Colonic mucosa (tissue), 4 donors: ENCODE data around the gene ETAA1. TPM values are rescaled to one million over a fixed set of nuclear protein-coding genes. Genes with fewer than 3 reads are reported as not detected.

Experiments used
- DNase-seq: peaks from one replicate; pipeline ENCODE4 v3.0.0-alpha.2; 2020
- H3K27ac ChIP-seq: fragments of 200-600 bp; one replicate; pipeline ENCODE4 v1.8.0; 2021
- H3K27me3 ChIP-seq: fragments of 200-600 bp; one replicate; pipeline ENCODE4 v1.8.0; 2021
- H3K36me3 ChIP-seq: fragments of 200-600 bp; one replicate; pipeline ENCODE4 v1.8.0; 2021
- H3K4me1 ChIP-seq: fragments of 200-600 bp; one replicate; pipeline ENCODE4 v1.8.0; 2021; ENCODE audit warnings: mild to moderate bottlenecking
- H3K4me3 ChIP-seq: fragments of 200-600 bp; one replicate; pipeline ENCODE4 v1.8.0; 2021
- H3K9ac ChIP-seq, 2 donors: one replicate each; pipeline ENCODE4 v1.7.0; 2013; ENCODE audit warnings: control low read depth in 2 of 2, low read depth in 2 of 2, low read length in 2 of 2
- H3K9me3 ChIP-seq: fragments of 200-600 bp; one replicate; pipeline ENCODE4 v1.8.0; 2021
- CTCF ChIP-seq: fragments of 200-600 bp; IDR thresholded peaks from one replicate; pipeline ENCODE4 v1.8.0; 2022; ENCODE audit warnings: antibody characterized with exemption, mild to moderate bottlenecking
- intact Hi-C: fragments of 100-400 bp; cut with DNase I; formaldehyde crosslinking; loops from one replicate; pipeline ENCODE4 v1.14.1; 2022
- total RNA-seq, 2 donors: library from RNA; stranded (reverse); fragmentation: NEBNext Ultra II Directional in 1 of 2; extraction: Animal tissue kit (Norgen Biotek cat#: 25700) in 1 of 2; gene quantifications; one replicate each; pipeline ENCODE4 v1.2.1, GENCODE V29; 2021
- donor health status: healthy.
- donor health status: DM: no; HTN: no; CAD: no.
- donor health status: DM: no; HTN: no; CAD: no.

The ETAA1 gene
- total RNA-seq, 2 donors from 2014 or later = 5.9 to 6.8 TPM

GRCh38 chr2:67437114-67437513 is 40.0 kb downstream of the ETAA1 start:
- no peak for DNase-seq
- Histone ChIP-seq H3K4me1 (no peaks in the 10 kb centered on the region), H3K9ac (no peak overlapping the region), H3K9me3 (no peaks in the 10 kb centered on the region), H3K27ac (no peak overlapping the region), H3K36me3 (no peaks in the 10 kb centered on the region), H3K27me3 (no peaks in the 10 kb centered on the region), H3K4me3 (no peak overlapping the region)
- intact Hi-C loops = no loop called here
- TF ChIP-seq CTCF = no peak

GRCh38 chr2:67438337-67438736 is 41.2 kb downstream of the ETAA1 start:
- Histone ChIP-seq H3K27me3 (no peaks in the 10 kb centered on the region), H3K9ac (no peak overlapping the region), H3K36me3 (no peaks in the 10 kb centered on the region), H3K9me3 (no peaks in the 10 kb centered on the region), H3K4me1 (no peaks in the 10 kb centered on the region), H3K27ac (no peak overlapping the region), H3K4me3 (no peak overlapping the region)
- DNase-seq = no peak
- no peak for TF ChIP-seq CTCF
- intact Hi-C loops = no loop called here

- no peak overlapping the region for H3K9ac ChIP-seq
- no peaks in the 10 kb centered on the region for H3K4me1 ChIP-seq
- intact Hi-C loops = no loop called here
- no peak for TF ChIP-seq CTCF
- H3K36me3 ChIP-seq = no peaks in the 10 kb centered on the region
- H3K27me3 ChIP-seq = no peaks in the 10 kb centered on the region
- no peaks in the 10 kb centered on the region for H3K9me3 ChIP-seq
- H3K27ac ChIP-seq = no peak overlapping the region
- DNase-seq = no peak
- H3K4me3 ChIP-seq = no peak overlapping the region
These were observed 48.6 kb downstream of the ETAA1 start for GRCh38 chr2:67445652-67446268.

- intact Hi-C loops = no loop called here
- Histone ChIP-seq H3K9me3 (no peaks in the 10 kb centered on the region), H3K4me1 (no peaks in the 10 kb centered on the region), H3K27ac (no peak overlapping the region), H3K27me3 (no peaks in the 10 kb centered on the region), H3K9ac (no peak overlapping the region), H3K36me3 (no peaks in the 10 kb centered on the region), H3K4me3 (no peak overlapping the region)
- DNase-seq = no peak
- TF ChIP-seq CTCF = no peak
These were observed 49.4 kb downstream of the ETAA1 start for GRCh38 chr2:67446491-67446911.

GRCh38 chr2:67448648-67449047 is 51.5 kb downstream of the ETAA1 start:
- no peaks in the 10 kb centered on the region for H3K27me3 ChIP-seq
- no peak overlapping the region for H3K9ac ChIP-seq
- H3K9me3 ChIP-seq = no peaks in the 10 kb centered on the region
- no peaks in the 10 kb centered on the region for H3K36me3 ChIP-seq
- intact Hi-C loops = no loop called here
- DNase-seq = no peak
- TF ChIP-seq CTCF = no peak
- no peak overlapping the region for H3K4me3 ChIP-seq
- no peak overlapping the region for H3K27ac ChIP-seq
- H3K4me1 ChIP-seq = no peaks in the 10 kb centered on the region
